Suprapubic skin (tissue), 3 donors: Measurements from ENCODE around the gene DLG1.

Experiments
- EP300 ChIP-seq: sonication (generic); formaldehyde crosslinking; IDR thresholded peaks from one replicate; pipeline ENCODE4 v1.6.1; 2017; ENCODE audit warnings: antibody characterized with exemption
- POLR2A ChIP-seq, 2 donors: fragments of 450-650 bp; IDR thresholded peaks; one replicate each; pipeline ENCODE4 v1.6.1; 2017; ENCODE audit warnings: antibody characterized with exemption in 2 of 2, mild to moderate bottlenecking in 2 of 2, moderate library complexity in 2 of 2
- TF ChIP-seq, protein P1 (sequence below), 2 donors: fragments of 200-600 bp in 1 of 2; fragments of 450-650 bp in 1 of 2; sonication (generic) in 1 of 2; IDR thresholded peaks; one replicate each; pipeline ENCODE4 v1.5.1; 2016 to 2019; ENCODE audit warnings: antibody characterized with exemption in 2 of 2, mild to moderate bottlenecking in 1 of 2, moderate library complexity in 1 of 2

- TF ChIP-seq POLR2A (IDR thresholded peaks at IDR 0.05): no peak
- TF ChIP-seq, protein P1, sequence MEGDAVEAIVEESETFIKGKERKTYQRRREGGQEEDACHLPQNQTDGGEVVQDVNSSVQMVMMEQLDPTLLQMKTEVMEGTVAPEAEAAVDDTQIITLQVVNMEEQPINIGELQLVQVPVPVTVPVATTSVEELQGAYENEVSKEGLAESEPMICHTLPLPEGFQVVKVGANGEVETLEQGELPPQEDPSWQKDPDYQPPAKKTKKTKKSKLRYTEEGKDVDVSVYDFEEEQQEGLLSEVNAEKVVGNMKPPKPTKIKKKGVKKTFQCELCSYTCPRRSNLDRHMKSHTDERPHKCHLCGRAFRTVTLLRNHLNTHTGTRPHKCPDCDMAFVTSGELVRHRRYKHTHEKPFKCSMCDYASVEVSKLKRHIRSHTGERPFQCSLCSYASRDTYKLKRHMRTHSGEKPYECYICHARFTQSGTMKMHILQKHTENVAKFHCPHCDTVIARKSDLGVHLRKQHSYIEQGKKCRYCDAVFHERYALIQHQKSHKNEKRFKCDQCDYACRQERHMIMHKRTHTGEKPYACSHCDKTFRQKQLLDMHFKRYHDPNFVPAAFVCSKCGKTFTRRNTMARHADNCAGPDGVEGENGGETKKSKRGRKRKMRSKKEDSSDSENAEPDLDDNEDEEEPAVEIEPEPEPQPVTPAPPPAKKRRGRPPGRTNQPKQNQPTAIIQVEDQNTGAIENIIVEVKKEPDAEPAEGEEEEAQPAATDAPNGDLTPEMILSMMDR (IDR thresholded peaks at IDR 0.05): no peak
- TF ChIP-seq EP300: no peak
Observed at GRCh38 chr3:197006446-197006845, 292.0 kb downstream of the DLG1 start.
